Measurements from ENCODE around the gene PSMB3.

- TF ChIP-seq CTCF (IDR thresholded peaks at IDR 0.05 in 2 of 3, conservative IDR thresholded peaks at IDR 0.05 in 1 of 3; ENCODE audit: insufficient read depth in 2 of 3, low read depth in 1 of 3, low read length in 3 of 3) (no peak), MTA1 (IDR thresholded peaks at IDR 0.05; ENCODE audit: borderline replicate concordance) (no peak), MBD2 (IDR thresholded peaks at IDR 0.05; ENCODE audit: borderline replicate concordance, low read depth) (no peak), POLR2AphosphoS5 (IDR thresholded peaks at IDR 0.05; ENCODE audit: control insufficient read depth, insufficient read depth, low read depth, low read length) (no peak), CHD2 (IDR thresholded peaks at IDR 0.05; ENCODE audit: low read depth, low read length) (no peak), TBL1XR1 (IDR thresholded peaks at IDR 0.05; ENCODE audit: low read length in 2 of 2) (no peak), LEF1 (IDR thresholded peaks at IDR 0.05) (no peak), BRD9 (IDR thresholded peaks at IDR 0.05; ENCODE audit: low read depth, partially characterized antibody) (no peak), HCFC1 (IDR thresholded peaks at IDR 0.05; ENCODE audit: low read depth, low read length) (no peak)
Observed at GRCh38 chr17:38719289-38719942, 33.1 kb upstream of the PSMB3 start.

Data from K562 (cell line).